ENCODE measurements around the gene AP1B1. TPM values are rescaled to one million over a fixed set of nuclear protein-coding genes. Genes with fewer than 3 reads are reported as not detected.
A peak's percentile ranks its signal among the peaks of the same experiment; 100 is the strongest.
"Not testable (repeated sequence)": the region's sequence is repeated elsewhere in the genome, so short reads cannot be mapped to it uniquely, and the experiment has no call there.

AP1B1 gene
- total RNA-seq, 2 donors from 2014 or later, result 104 to 143 TPM

DNA sequence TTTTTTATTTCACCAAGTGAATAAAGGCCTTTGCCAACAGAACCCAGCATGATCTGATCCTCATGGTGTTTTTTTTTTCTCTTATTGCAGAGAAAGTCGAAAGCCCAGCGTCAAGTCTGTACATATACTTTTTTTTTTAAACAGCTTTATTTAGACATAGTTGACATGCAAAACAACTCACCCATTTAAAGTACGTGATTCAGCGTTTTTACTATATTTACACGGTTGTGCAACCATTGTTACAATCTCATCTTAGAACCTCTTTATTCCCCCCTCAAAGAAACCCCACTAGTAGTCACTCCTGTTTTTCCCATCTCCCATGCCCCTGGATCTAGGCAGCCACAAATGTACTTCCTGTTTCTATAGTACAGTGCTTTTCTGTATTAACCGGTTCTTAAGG lies 20.6 kb upstream of the AP1B1 start:
- no peaks in the 10 kb centered on the region for H3K4me1 ChIP-seq (replicated peaks)
- no peaks in the 10 kb centered on the region for H3K36me3 ChIP-seq
- WGBS, result 27% methylated on average over 6 of the region's 6 CpGs
- H3K27ac ChIP-seq, result no peak overlapping the region
- no peaks in the 10 kb centered on the region for H3K27me3 ChIP-seq (replicated peaks; ENCODE audit: insufficient read depth)
- TF ChIP-seq POLR2AphosphoS5 (IDR thresholded peaks at IDR 0.05) (peak; percentile 23), POLR2A (IDR thresholded peaks at IDR 0.05) (no peak), CTCF (IDR thresholded peaks at IDR 0.05) (no peak)
- intact Hi-C loops (cut with DNase I), result no loop called here
- no peaks in the 10 kb centered on the region for H3K9me3 ChIP-seq
- no peak for DNase-seq (ENCODE audit: low spot score)
- no peak overlapping the region for H3K4me3 ChIP-seq

DNA sequence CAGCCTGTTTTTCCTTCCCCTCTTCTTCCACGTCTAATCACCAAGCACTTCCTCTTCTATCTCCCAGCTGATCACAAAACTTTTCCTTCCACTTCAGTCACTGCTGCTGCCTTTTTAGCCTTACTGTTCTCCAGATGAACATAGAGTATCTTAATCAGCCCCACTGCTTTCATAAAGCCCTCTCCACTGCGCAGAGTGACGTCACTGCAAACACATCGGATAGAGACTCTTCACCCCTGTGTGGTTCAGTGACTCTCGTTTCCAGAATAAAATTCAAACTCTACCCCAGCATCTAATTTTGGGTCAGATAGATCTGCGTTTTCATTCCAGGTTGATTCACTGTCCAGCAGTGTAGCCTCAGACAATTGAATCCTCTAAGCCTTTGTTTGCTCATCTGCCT lies 13.2 kb upstream of the AP1B1 start:
- H3K4me1 ChIP-seq (replicated peaks); intact Hi-C loops (cut with DNase I); H3K9me3 ChIP-seq; H3K4me3 ChIP-seq; H3K27me3 ChIP-seq (replicated peaks; ENCODE audit: insufficient read depth); H3K36me3 ChIP-seq; DNase-seq (ENCODE audit: low spot score); H3K27ac ChIP-seq: not testable (repeated sequence)
- WGBS, result 58% methylated on average over 6 of the region's 6 CpGs

DNA sequence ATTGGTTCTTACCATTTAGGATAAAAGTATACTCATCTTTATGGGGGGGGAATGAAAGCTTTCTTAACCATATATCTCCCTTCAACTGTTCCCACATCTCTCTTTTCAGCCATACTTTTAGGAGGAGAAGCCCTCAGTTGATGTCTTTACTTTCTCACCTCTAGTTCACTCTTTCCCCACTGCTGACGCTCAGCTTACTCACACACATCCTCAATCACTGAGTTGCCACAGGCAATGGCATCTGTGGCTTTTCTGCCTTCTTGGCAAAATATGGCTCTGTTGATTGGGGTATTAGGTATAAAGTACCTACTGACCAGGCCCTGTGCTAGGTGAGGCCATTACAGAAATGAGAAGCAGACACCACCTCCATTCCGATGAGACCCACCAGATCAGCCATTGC lies 12.2 kb upstream of the AP1B1 start:
- DNase-seq (ENCODE audit: low spot score), result no peak
- TF ChIP-seq POLR2A (IDR thresholded peaks at IDR 0.05), result no peak
- no peak for TF ChIP-seq POLR2AphosphoS5 (IDR thresholded peaks at IDR 0.05)
- no peak for TF ChIP-seq CTCF (IDR thresholded peaks at IDR 0.05)

DNA sequence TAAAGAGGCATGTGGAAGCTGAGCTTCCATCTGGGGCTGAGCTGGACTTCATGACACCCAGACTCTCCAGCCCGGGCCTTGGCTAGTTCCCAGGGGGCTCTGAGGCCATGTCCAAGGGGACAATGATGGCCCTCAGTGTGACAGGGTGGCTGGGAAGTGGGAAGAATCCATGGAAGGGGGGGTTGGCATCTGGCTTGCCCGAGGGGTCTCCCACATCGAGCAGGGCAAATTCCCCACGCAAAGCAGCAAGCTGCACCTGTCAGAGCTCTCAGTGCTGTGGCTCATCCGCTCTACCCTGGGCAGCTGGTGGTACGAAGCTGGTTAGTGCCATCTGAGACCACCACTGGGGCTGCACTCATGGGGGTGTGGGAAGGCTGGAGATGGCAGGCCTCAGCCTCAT lies 9.4 kb upstream of the AP1B1 start:
- no peak overlapping the region for H3K27ac ChIP-seq
- 80% methylated on average over 6 of the region's 6 CpGs for WGBS
- DNase-seq (ENCODE audit: low spot score), result no peak
- intact Hi-C loops (cut with DNase I), result loop anchor here (5.0 kb wide), 1 partner anchor 125 kb away; no protein-coding TSS in a partner anchor
- no peak overlapping the region for H3K4me3 ChIP-seq
- no peaks in the 10 kb centered on the region for H3K9me3 ChIP-seq
- no peak for TF ChIP-seq CTCF (IDR thresholded peaks at IDR 0.05)
- TF ChIP-seq POLR2A (IDR thresholded peaks at IDR 0.05), result no peak
- no peak for TF ChIP-seq POLR2AphosphoS5 (IDR thresholded peaks at IDR 0.05)
- H3K4me1 ChIP-seq (replicated peaks), result peaks cover 5% of the 10 kb centered on the region
- no peaks in the 10 kb centered on the region for H3K27me3 ChIP-seq (replicated peaks; ENCODE audit: insufficient read depth)
- H3K36me3 ChIP-seq, result no peaks in the 10 kb centered on the region

More for the DNA sequence above, 12.2 kb upstream of the AP1B1 start:
- no peaks in the 10 kb centered on the region for H3K36me3 ChIP-seq
- H3K27ac ChIP-seq, result no peak overlapping the region
- H3K27me3 ChIP-seq (replicated peaks; ENCODE audit: insufficient read depth), result no peaks in the 10 kb centered on the region
- H3K9me3 ChIP-seq, result no peaks in the 10 kb centered on the region
- intact Hi-C loops (cut with DNase I), result no loop called here
- H3K4me3 ChIP-seq, result no peak overlapping the region
- H3K4me1 ChIP-seq (replicated peaks), result no peaks in the 10 kb centered on the region
- WGBS, result 91% methylated on average over 2 of the region's 2 CpGs

DNA sequence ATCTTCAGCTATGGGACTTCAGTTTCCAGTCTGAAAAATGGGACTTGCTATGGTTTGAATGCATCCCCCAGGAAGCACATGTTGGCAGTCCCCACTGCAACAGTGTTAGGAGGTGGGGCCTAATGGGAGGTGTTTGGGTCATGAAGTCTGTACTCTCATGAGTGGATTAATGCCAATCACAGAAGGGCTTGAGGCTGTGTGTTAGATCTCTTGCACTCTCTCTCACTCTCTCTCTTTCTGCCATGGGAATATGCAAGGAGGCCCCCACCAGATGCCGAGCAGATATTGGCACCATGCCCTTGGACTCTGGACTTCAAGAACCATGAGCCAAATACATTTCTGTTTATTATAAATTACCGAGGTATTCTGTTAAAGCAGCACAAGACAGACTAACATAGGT lies 7.8 kb upstream of the AP1B1 start:
- no peak for TF ChIP-seq POLR2A (IDR thresholded peaks at IDR 0.05)
- TF ChIP-seq POLR2AphosphoS5 (IDR thresholded peaks at IDR 0.05), result no peak
- TF ChIP-seq CTCF (IDR thresholded peaks at IDR 0.05), result no peak
- intact Hi-C loops (cut with DNase I), result loop anchor here (5.0 kb wide), 1 partner anchor 126 kb away; no protein-coding TSS in a partner anchor
- Histone ChIP-seq H3K27ac (no peak overlapping the region), H3K4me3 (no peak overlapping the region), H3K27me3 (replicated peaks; ENCODE audit: insufficient read depth) (no peaks in the 10 kb centered on the region), H3K36me3 (no peaks in the 10 kb centered on the region), H3K4me1 (replicated peaks) (peaks cover 5% of the 10 kb centered on the region), H3K9me3 (no peaks in the 10 kb centered on the region)
- 46% methylated on average over 2 of the region's 2 CpGs for WGBS
- no peak for DNase-seq (ENCODE audit: low spot score)
